Esophagus (tissue), 2 donors: ENCODE measurements around the gene BLOC1S6. TPM values are rescaled to one million over a fixed set of nuclear protein-coding genes. Genes with fewer than 3 reads are reported as not detected.
A peak's percentile ranks its signal among the peaks of the same experiment; 100 is the strongest.

Experiments used
- H3K27ac ChIP-seq, 2 donors: one replicate each; pipeline ENCODE4 v1.5.1; 2013; ENCODE audit warnings: low read depth in 2 of 2, mild to moderate bottlenecking in 2 of 2, inconsistent platforms in 1 of 2, low read length in 1 of 2, moderate library complexity in 1 of 2
- H3K27me3 ChIP-seq, 2 donors: one replicate each; pipeline ENCODE4 v1.6.1; 2013; ENCODE audit warnings: low read length in 2 of 2, control low read depth in 1 of 2, mild to moderate bottlenecking in 1 of 2; ENCODE audit not compliant: insufficient read depth in 2 of 2, control insufficient read depth in 1 of 2
- H3K36me3 ChIP-seq, 2 donors: one replicate each; pipeline ENCODE4 v1.6.1; 2013; ENCODE audit warnings: low read length in 1 of 2; ENCODE audit not compliant: control insufficient read depth in 2 of 2, insufficient read depth in 2 of 2
- H3K4me1 ChIP-seq, 2 donors: one replicate each; pipeline ENCODE4 v1.6.1; 2013; ENCODE audit warnings: low read length in 1 of 2; ENCODE audit not compliant: control insufficient read depth in 2 of 2, insufficient read depth in 2 of 2
- H3K4me3 ChIP-seq, 2 donors: one replicate each; pipeline ENCODE4 v1.5.1; 2013; ENCODE audit warnings: low read length in 2 of 2, mild to moderate bottlenecking in 2 of 2, low read depth in 1 of 2, moderate library complexity in 1 of 2
- H3K9me3 ChIP-seq, 2 donors: one replicate each; pipeline ENCODE4 v1.6.1; 2013; ENCODE audit warnings: mild to moderate bottlenecking in 2 of 2, low read depth in 1 of 2, low read length in 1 of 2, moderate library complexity in 1 of 2; ENCODE audit not compliant: control insufficient read depth in 2 of 2, insufficient read depth in 1 of 2
- WGBS, 2 donors: extraction: QIAGEN DNeasy Blood & Tissue Kit; methylation state at CpG; one replicate each; pipeline ENCODE4 v1.1.7; 2013; 5-methylcytosine and 5-hydroxymethylcytosine counted together
- polyA plus RNA-seq, 2 donors: library from polyadenylated mRNA; stranded (reverse); fragments of 200-250 nt; gene quantifications; one replicate each; pipeline ENCODE4 v1.2.3, GENCODE V29; 2013
- donor health status: healthy with polysubstance abuse.
- donor health status: Bipolar disorder and iron deficiency.

Gene BLOC1S6
- polyA plus RNA-seq, 2 donors, result 6.5 to 11.1 TPM

GRCh38 chr15:45587863-45588170 is 638 bp downstream of the BLOC1S6 start:
- H3K4me3 ChIP-seq, result peak overlapping the region; percentile 85 to 97
- no peaks in the 10 kb centered on the region for H3K9me3 ChIP-seq
- H3K27me3 ChIP-seq, result no peaks in the 10 kb centered on the region
- H3K27ac ChIP-seq, result peak overlapping the region; percentile 98
- H3K4me1 ChIP-seq, result no peaks in the 10 kb centered on the region
- 0% methylated on average over 4 of the region's 4 CpGs for WGBS, 2 donors
- H3K36me3 ChIP-seq, result peaks cover 0 to 2% of the 10 kb centered on the region in 2 donors

- peak overlapping the region; percentile 42 to 98 for H3K27ac ChIP-seq
- no peaks in the 10 kb centered on the region for H3K4me1 ChIP-seq
- no peaks in the 10 kb centered on the region for H3K27me3 ChIP-seq
- 25 to 26% methylated on average over 6 of the region's 6 CpGs for WGBS, 2 donors
- H3K4me3 ChIP-seq, result peak overlapping the region; percentile 85 to 97
- H3K9me3 ChIP-seq, result no peaks in the 10 kb centered on the region
- peaks cover 0 to 2% of the 10 kb centered on the region in 2 donors for H3K36me3 ChIP-seq
Observed at GRCh38 chr15:45588219-45588875, 1.2 kb downstream of the BLOC1S6 start.

- WGBS, 2 donors, result 69 to 79% methylated on average over 5 of the region's 5 CpGs
- Histone ChIP-seq H3K27ac (no peak overlapping the region), H3K9me3 (no peaks in the 10 kb centered on the region), H3K27me3 (no peaks in the 10 kb centered on the region), H3K4me3 (no peak overlapping the region), H3K36me3 (peaks cover 0 to 2% of the 10 kb centered on the region in 2 donors), H3K4me1 (no peaks in the 10 kb centered on the region)
Observed at GRCh38 chr15:45589256-45589655, 2.1 kb downstream of the BLOC1S6 start.

GRCh38 chr15:45594319-45594718 is 7.1 kb downstream of the BLOC1S6 start:
- Histone ChIP-seq H3K4me1 (no peaks in the 10 kb centered on the region), H3K9me3 (no peaks in the 10 kb centered on the region), H3K4me3 (no peak overlapping the region), H3K27me3 (no peaks in the 10 kb centered on the region), H3K36me3 (peaks cover 0 to 6% of the 10 kb centered on the region in 2 donors), H3K27ac (no peak overlapping the region)
- WGBS, 2 donors, result 81 to 83% methylated on average over 2 of the region's 2 CpGs

GRCh38 chr15:45594835-45595530 is 7.8 kb downstream of the BLOC1S6 start:
- WGBS, 2 donors, result 93 to 94% methylated on average over 2 of the region's 2 CpGs
- no peak overlapping the region for H3K27ac ChIP-seq

GRCh38 chr15:45603881-45604280 is 16.7 kb downstream of the BLOC1S6 start:
- Histone ChIP-seq H3K27ac (no peak overlapping the region), H3K36me3 (no peaks in the 10 kb centered on the region), H3K4me3 (no peak overlapping the region), H3K27me3 (no peaks in the 10 kb centered on the region), H3K4me1 (no peaks in the 10 kb centered on the region), H3K9me3 (no peaks in the 10 kb centered on the region)
- WGBS, 2 donors, result 91 to 95% methylated on average over 3 of the region's 3 CpGs

More at GRCh38 chr15:45594835-45595530, 7.8 kb downstream of the BLOC1S6 start:
- H3K4me1 ChIP-seq, result no peaks in the 10 kb centered on the region
- H3K4me3 ChIP-seq, result no peak overlapping the region
- H3K36me3 ChIP-seq, result peaks cover 0 to 6% of the 10 kb centered on the region in 2 donors
- H3K9me3 ChIP-seq, result no peaks in the 10 kb centered on the region
- H3K27me3 ChIP-seq, result no peaks in the 10 kb centered on the region

GRCh38 chr15:45604326-45604725 is 17.1 kb downstream of the BLOC1S6 start:
- 85 to 97% methylated on average over 1 of the region's 1 CpG for WGBS, 2 donors
- H3K4me1 ChIP-seq, result no peaks in the 10 kb centered on the region
- H3K36me3 ChIP-seq, result no peaks in the 10 kb centered on the region
- no peaks in the 10 kb centered on the region for H3K27me3 ChIP-seq
- H3K27ac ChIP-seq, result no peak overlapping the region
- no peak overlapping the region for H3K4me3 ChIP-seq
- H3K9me3 ChIP-seq, result no peaks in the 10 kb centered on the region

GRCh38 chr15:45606413-45606812 is 19.2 kb downstream of the BLOC1S6 start:
- H3K4me1 ChIP-seq, result no peaks in the 10 kb centered on the region
- no peaks in the 10 kb centered on the region for H3K27me3 ChIP-seq
- no peak overlapping the region for H3K27ac ChIP-seq
- no peak overlapping the region for H3K4me3 ChIP-seq
- no peaks in the 10 kb centered on the region for H3K9me3 ChIP-seq
- 80 to 88% methylated on average over 3 of the region's 3 CpGs for WGBS, 2 donors
- H3K36me3 ChIP-seq, result no peaks in the 10 kb centered on the region

- Histone ChIP-seq H3K4me3 (no peak overlapping the region), H3K9me3 (no peaks in the 10 kb centered on the region), H3K27ac (no peak overlapping the region), H3K36me3 (no peaks in the 10 kb centered on the region), H3K4me1 (no peaks in the 10 kb centered on the region), H3K27me3 (no peaks in the 10 kb centered on the region)
- WGBS, 2 donors, result 83 to 96% methylated on average over 1 of the region's 1 CpG
Observed at GRCh38 chr15:45606841-45607240, 19.7 kb downstream of the BLOC1S6 start.

GRCh38 chr15:45611305-45611704 is 24.1 kb downstream of the BLOC1S6 start:
- 21 to 22% methylated on average over 4 of the region's 4 CpGs for WGBS, 2 donors
- Histone ChIP-seq H3K27ac (no peak overlapping the region), H3K9me3 (no peaks in the 10 kb centered on the region), H3K27me3 (no peaks in the 10 kb centered on the region), H3K36me3 (no peaks in the 10 kb centered on the region), H3K4me1 (no peaks in the 10 kb centered on the region), H3K4me3 (no peak overlapping the region)
